Tibial nerve (tissue), 4 donors: Measurements from ENCODE around the gene FAM124A. TPM values are rescaled to one million over a fixed set of nuclear protein-coding genes. Genes with fewer than 3 reads are reported as not detected.

Experiments
- small RNA-seq: library from RNA; depleted of rRNA; stranded (forward); fragments of <200 nt; gene quantifications from one replicate; pipeline ENCODE3, GENCODE V24; 2016
- total RNA-seq, 4 donors: library from RNA; depleted of rRNA; stranded (reverse); fragments of >200 nt; gene quantifications; one replicate each; pipeline ENCODE4 v1.1.0, GENCODE V29; 2016

FAM124A gene
- total RNA-seq, 4 donors from 2014 or later: 12.8 to 30.9 (median 21.8) TPM

Small RNAs within 50 kb of the gene (small RNA-seq; reads per million reads assigned to genes)
- not detected for gene PRELID3BP2

Other genes with a start within 250 kb of the FAM124A start
- gene C13orf42, start 111.1 kb upstream of the FAM124A start, total RNA-seq: not detected
- under 1 TPM in 2 of 4 donors, not detected in 2; 0.20 to 0.87 TPM for gene SERPINE3, start 117.3 kb downstream of the FAM124A start, total RNA-seq
- gene INTS6, start 230.6 kb downstream of the FAM124A start, total RNA-seq: 10 to 100 TPM; 30.8 to 60.1 (median 45.5) TPM